Testis (tissue), 2 donors: ENCODE measurements around the gene WDR18.

ENCODE experiments used
- POLR2A ChIP-seq: fragments of 450-650 bp; IDR thresholded peaks from one replicate; pipeline ENCODE4 v1.6.1; 2017; ENCODE audit warnings: antibody characterized with exemption, mild to moderate bottlenecking, moderate library complexity
- TF ChIP-seq, protein P1 (sequence below), 3 experiments: fragments of 450-650 bp in 2 of 3; fragments of 200-600 bp in 1 of 3; sonication (generic) in 1 of 3; IDR thresholded peaks; one replicate each; pipeline ENCODE4 v1.5.1; 2016 to 2019; ENCODE audit warnings: antibody characterized with exemption in 3 of 3, mild to moderate bottlenecking in 2 of 3, moderate library complexity in 1 of 3

DNA sequence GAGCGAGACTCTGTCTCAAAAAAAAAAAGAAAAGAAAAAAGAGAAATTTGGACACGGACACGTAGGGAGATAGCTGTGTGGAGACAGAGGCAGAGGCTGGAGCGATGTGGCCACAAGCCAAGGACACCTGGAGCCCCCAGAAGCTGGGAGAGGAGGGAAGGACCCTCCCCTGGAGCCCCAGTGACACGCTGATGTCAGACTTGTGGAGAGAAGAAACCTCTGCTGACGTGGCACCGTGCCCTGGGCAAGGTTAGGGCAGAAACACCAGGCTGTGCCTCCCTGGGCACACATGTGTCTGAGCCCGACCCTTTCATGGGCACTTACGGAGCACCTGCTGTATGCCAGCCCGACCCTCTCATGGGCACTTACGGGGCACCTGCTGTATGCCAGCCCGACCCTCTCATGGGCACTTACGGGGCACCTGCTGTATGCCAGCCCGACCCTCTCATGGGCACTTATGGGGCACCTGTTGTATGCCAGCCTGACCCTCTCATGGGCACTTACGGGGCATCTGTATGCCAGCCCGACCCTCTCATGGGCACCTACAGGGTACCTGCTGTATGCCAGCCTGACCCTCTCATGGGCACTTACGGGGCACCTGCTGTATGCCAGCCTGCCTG lies 40.5 kb upstream of the WDR18 start:
- no peak for TF ChIP-seq POLR2A
- TF ChIP-seq, protein P1, sequence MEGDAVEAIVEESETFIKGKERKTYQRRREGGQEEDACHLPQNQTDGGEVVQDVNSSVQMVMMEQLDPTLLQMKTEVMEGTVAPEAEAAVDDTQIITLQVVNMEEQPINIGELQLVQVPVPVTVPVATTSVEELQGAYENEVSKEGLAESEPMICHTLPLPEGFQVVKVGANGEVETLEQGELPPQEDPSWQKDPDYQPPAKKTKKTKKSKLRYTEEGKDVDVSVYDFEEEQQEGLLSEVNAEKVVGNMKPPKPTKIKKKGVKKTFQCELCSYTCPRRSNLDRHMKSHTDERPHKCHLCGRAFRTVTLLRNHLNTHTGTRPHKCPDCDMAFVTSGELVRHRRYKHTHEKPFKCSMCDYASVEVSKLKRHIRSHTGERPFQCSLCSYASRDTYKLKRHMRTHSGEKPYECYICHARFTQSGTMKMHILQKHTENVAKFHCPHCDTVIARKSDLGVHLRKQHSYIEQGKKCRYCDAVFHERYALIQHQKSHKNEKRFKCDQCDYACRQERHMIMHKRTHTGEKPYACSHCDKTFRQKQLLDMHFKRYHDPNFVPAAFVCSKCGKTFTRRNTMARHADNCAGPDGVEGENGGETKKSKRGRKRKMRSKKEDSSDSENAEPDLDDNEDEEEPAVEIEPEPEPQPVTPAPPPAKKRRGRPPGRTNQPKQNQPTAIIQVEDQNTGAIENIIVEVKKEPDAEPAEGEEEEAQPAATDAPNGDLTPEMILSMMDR (IDR thresholded peaks at IDR 0.05), result no peak
